Measurements from ENCODE around the gene GPR137. TPM values are rescaled to one million over a fixed set of nuclear protein-coding genes. Genes with fewer than 3 reads are reported as not detected.

GPR137 gene
- total and polyA plus RNA-seq, 2 experiments from 2014 or later, result 25.2 to 63.9 TPM

- Histone ChIP-seq H3K4me3 (peak overlapping the region; percentile 76), H3K27me3 (no peaks in the 10 kb centered on the region), H3K4me2 (peak overlapping the region; percentile 79), H3K36me3 (replicated peaks; ENCODE audit: insufficient read depth, low read depth) (no peaks in the 10 kb centered on the region), H3K9me3 (ENCODE audit: low read depth) (no peaks in the 10 kb centered on the region), H3K27ac (peak overlapping the region; percentile 98), H2AFZ (peak overlapping the region; percentile 73), H3K9me2 (replicated peaks; ENCODE audit: insufficient read depth) (no peaks in the 10 kb centered on the region), H4K20me1 (ENCODE audit: insufficient read depth, poor library complexity, severe bottlenecking) (no peaks in the 10 kb centered on the region), H3K4me1 (ENCODE audit: insufficient read depth) (peaks cover 25% of the 10 kb centered on the region), H3K79me2 (peaks cover 29% of the 10 kb centered on the region)
- WGBS (ENCODE audit: low lambda C conversion rate, missing lambda C conversion rate), result 37% methylated on average over 14 of the region's 19 CpGs
- peak; percentile 25 for DNase-seq (ENCODE audit: low spot score)
- no peak for TF ChIP-seq EZH2phosphoT487 (IDR thresholded peaks at IDR 0.05; ENCODE audit: low read depth, severe bottlenecking, unreplicated experiment)
- TF ChIP-seq CTCF (IDR thresholded peaks at IDR 0.05; ENCODE audit: poor library complexity), result no peak
- TF ChIP-seq EZH2 (IDR thresholded peaks at IDR 0.05; ENCODE audit: borderline replicate concordance), result no peak
Observed at GRCh38 chr11:64318766-64319761, 33.4 kb downstream of the GPR137 start.

GRCh38 chr11:64320556-64320955 is 34.9 kb downstream of the GPR137 start:
- H3K4me2 ChIP-seq, result no peak overlapping the region
- no peaks in the 10 kb centered on the region for H3K27me3 ChIP-seq
- no peaks in the 10 kb centered on the region for H3K9me3 ChIP-seq (ENCODE audit: low read depth)
- no peaks in the 10 kb centered on the region for H3K9me2 ChIP-seq (replicated peaks; ENCODE audit: insufficient read depth)
- no peaks in the 10 kb centered on the region for H4K20me1 ChIP-seq (ENCODE audit: insufficient read depth, poor library complexity, severe bottlenecking)
- H2AFZ ChIP-seq, result no peak overlapping the region
- peak; percentile 4 for DNase-seq (ENCODE audit: low spot score)
- no peak overlapping the region for H3K4me3 ChIP-seq
- H3K36me3 ChIP-seq (replicated peaks; ENCODE audit: insufficient read depth, low read depth), result no peaks in the 10 kb centered on the region
- no peak for TF ChIP-seq EZH2 (IDR thresholded peaks at IDR 0.05; ENCODE audit: borderline replicate concordance)
- TF ChIP-seq CTCF (IDR thresholded peaks at IDR 0.05; ENCODE audit: poor library complexity), result no peak
- TF ChIP-seq EZH2phosphoT487 (IDR thresholded peaks at IDR 0.05; ENCODE audit: low read depth, severe bottlenecking, unreplicated experiment), result no peak
- 92% methylated on average over 7 of the region's 7 CpGs for WGBS (ENCODE audit: low lambda C conversion rate, missing lambda C conversion rate)
- H3K4me1 ChIP-seq (ENCODE audit: insufficient read depth), result peaks cover 25% of the 10 kb centered on the region
- H3K27ac ChIP-seq, result peak overlapping the region; percentile 60
- H3K79me2 ChIP-seq, result peaks cover 22% of the 10 kb centered on the region

- Histone ChIP-seq H3K27ac (peak overlapping the region; percentile 60), H3K9me2 (replicated peaks; ENCODE audit: insufficient read depth) (no peaks in the 10 kb centered on the region), H3K36me3 (replicated peaks; ENCODE audit: insufficient read depth, low read depth) (no peaks in the 10 kb centered on the region), H3K4me3 (no peak overlapping the region), H2AFZ (no peak overlapping the region), H3K79me2 (peaks cover 21% of the 10 kb centered on the region), H3K9me3 (ENCODE audit: low read depth) (no peaks in the 10 kb centered on the region), H3K27me3 (no peaks in the 10 kb centered on the region), H3K4me2 (no peak overlapping the region), H4K20me1 (ENCODE audit: insufficient read depth, poor library complexity, severe bottlenecking) (no peaks in the 10 kb centered on the region), H3K4me1 (ENCODE audit: insufficient read depth) (peaks cover 25% of the 10 kb centered on the region)
- TF ChIP-seq EZH2 (IDR thresholded peaks at IDR 0.05; ENCODE audit: borderline replicate concordance) (no peak), EZH2phosphoT487 (IDR thresholded peaks at IDR 0.05; ENCODE audit: low read depth, severe bottlenecking, unreplicated experiment) (no peak), CTCF (IDR thresholded peaks at IDR 0.05; ENCODE audit: poor library complexity) (no peak)
- no peak for DNase-seq (ENCODE audit: low spot score)
- 100% methylated on average over 5 of the region's 5 CpGs for WGBS (ENCODE audit: low lambda C conversion rate, missing lambda C conversion rate)
Observed at GRCh38 chr11:64321026-64321425, 35.4 kb downstream of the GPR137 start.

All from hepatocyte (in vitro differentiated cells).